OCI-LY7 (cell line): ENCODE data around the gene BDKRB2. TPM values are rescaled to one million over a fixed set of nuclear protein-coding genes. Genes with fewer than 3 reads are reported as not detected.

Source experiments
- BruUV-seq: library from RNA; stranded (reverse); fragments of 400-500 nt; replicated peaks from 2 replicates; lab custom pipeline; 2021; lab: Mats Ljungman, UMichigan
- CTCF ChIA-PET: fragments of 300-600 bp; sonication (Branson Sonifier 250); formaldehyde crosslinking; loops from one replicate; lab custom pipeline; 2022; ENCODE audit warnings: antibody characterized with exemption; ENCODE audit not compliant: unreplicated experiment; lab: Charles Lee
- POLR2A ChIA-PET: fragments of 300-600 bp; sonication (Branson Sonifier 250); formaldehyde crosslinking; loops from one replicate; lab custom pipeline; 2022; ENCODE audit warnings: antibody characterized with exemption; lab: Charles Lee
- DNase-seq: peaks from one replicate; pipeline ENCODE4 v3.0.0-alpha.2; 2015; ENCODE audit warnings: low spot score
- H2AFZ ChIP-seq: fragments of 200-600 bp; sonication (generic), shearing (Covaris generic); 2 replicates; pipeline ENCODE4 v1.6.1; 2014; ENCODE audit warnings: mild to moderate bottlenecking, antibody characterized with exemption, low read length, moderate library complexity
- H3K27ac ChIP-seq: fragments of 200-600 bp; sonication (generic); 2 replicates; pipeline ENCODE4 v1.5.1; 2014; ENCODE audit warnings: mixed run types, low read depth, mild to moderate bottlenecking, moderate library complexity, low read length, inconsistent platforms; ENCODE audit not compliant: poor library complexity, severe bottlenecking
- H3K36me3 ChIP-seq: fragments of 200-600 bp; sonication (generic); 2 replicates; pipeline ENCODE4 v1.6.1; 2014; ENCODE audit warnings: mild to moderate bottlenecking, antibody characterized with exemption, low read length, moderate library complexity, mixed read lengths; ENCODE audit not compliant: insufficient read depth
- H3K4me1 ChIP-seq: fragments of 200-600 bp; sonication (generic); 2 replicates; pipeline ENCODE4 v1.5.1; 2014; ENCODE audit warnings: mild to moderate bottlenecking, low read length; ENCODE audit not compliant: insufficient read depth, poor library complexity, severe bottlenecking
- H3K4me2 ChIP-seq: fragments of 200-600 bp; sonication (generic); 2 replicates; pipeline ENCODE4 v1.6.1; 2014; ENCODE audit warnings: mild to moderate bottlenecking, low read length
- H3K4me3 ChIP-seq: fragments of 200-600 bp; sonication (generic); 2 replicates; pipeline ENCODE4 v1.5.1; 2014; ENCODE audit warnings: mild to moderate bottlenecking, low read depth, low read length; ENCODE audit not compliant: poor library complexity, severe bottlenecking
- H3K79me2 ChIP-seq: fragments of 200-600 bp; sonication (generic); 2 replicates; pipeline ENCODE4 v1.6.1; 2016; ENCODE audit warnings: low read depth, mild to moderate bottlenecking, low read length, moderate library complexity, mixed read lengths; ENCODE audit not compliant: insufficient read depth
- H3K9me2 ChIP-seq: fragments of 200-600 bp; sonication (generic); 2 replicates; pipeline ENCODE4 v1.6.1; 2016; ENCODE audit warnings: mild to moderate bottlenecking, low read length, mixed read lengths; ENCODE audit not compliant: insufficient read depth
- H3K9me3 ChIP-seq: fragments of 200-600 bp; sonication (generic); 2 replicates; pipeline ENCODE4 v1.6.1; 2014; ENCODE audit warnings: mild to moderate bottlenecking, mixed run types, low read length, mixed read lengths
- H4K20me1 ChIP-seq: fragments of 200-600 bp; sonication (generic); 2 replicates; pipeline ENCODE4 v1.6.1; 2014; ENCODE audit warnings: mild to moderate bottlenecking, antibody characterized with exemption, low read length, moderate library complexity, mixed read lengths; ENCODE audit not compliant: insufficient read depth
- EZH2phosphoT487 ChIP-seq: fragments of 200-600 bp; sonication (generic); IDR thresholded peaks from 2 replicates; pipeline ENCODE4 v1.6.1; 2018; ENCODE audit warnings: low read depth, borderline replicate concordance, mild to moderate bottlenecking, mixed run types, antibody characterized with exemption, low read length, moderate library complexity, mixed read lengths
- intact Hi-C: fragments of 100-400 bp; cut with micrococcal nuclease; formaldehyde crosslinking; loops from one replicate; pipeline ENCODE4 v1.10.0; 2022; ENCODE audit not compliant: unreplicated experiment
- total RNA-seq, 2 experiments: library from RNA; depleted of rRNA in 1 of 2; stranded (reverse); fragments of >200 nt in 1 of 2; shearing (Covaris generic) in 1 of 2; gene quantifications; 2 replicates each; pipeline ENCODE4 v1.2.3, GENCODE V29; 2014 to 2022
- TF ChIP-seq, protein P1 (sequence below): fragments of 200-600 bp; sonication (generic); conservative IDR thresholded peaks from 2 replicates; pipeline ENCODE4 v1.5.1; 2014; ENCODE audit warnings: mild to moderate bottlenecking, antibody characterized with exemption, low read length, moderate library complexity, mixed read lengths

Gene BDKRB2
- total RNA-seq, 2 experiments from 2014 or later: 0.17 TPM; not detected in 1

DNA sequence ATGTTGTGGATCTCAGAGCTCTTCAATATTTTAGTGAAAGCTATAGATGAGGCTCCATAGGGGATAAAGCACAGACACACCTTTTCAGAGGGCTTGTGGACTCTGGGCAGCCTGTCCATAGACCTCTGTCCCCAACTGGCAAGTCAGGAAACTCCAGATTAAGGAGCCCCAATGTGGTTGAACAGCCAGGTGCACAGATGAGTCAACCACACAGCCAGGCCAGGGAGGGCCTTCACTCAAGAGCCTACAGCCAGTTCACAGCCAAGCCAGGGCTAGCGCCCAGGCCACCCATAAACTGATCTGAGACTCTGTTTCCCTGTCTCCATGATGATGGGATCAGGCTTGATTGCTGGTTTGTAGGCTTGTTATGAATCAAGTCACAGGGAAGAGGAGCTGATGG, 1.0 kb upstream of the BDKRB2 start:
- H3K27ac ChIP-seq: no peak overlapping the region
- H3K4me1 ChIP-seq: peaks cover 5% of the 10 kb centered on the region
- H3K4me2 ChIP-seq: no peak overlapping the region
- no peaks in the 10 kb centered on the region for H3K79me2 ChIP-seq
- no peaks in the 10 kb centered on the region for H3K36me3 ChIP-seq
- H3K9me3 ChIP-seq: no peaks in the 10 kb centered on the region
- no peak for TF ChIP-seq EZH2phosphoT487
- TF ChIP-seq, protein P1, sequence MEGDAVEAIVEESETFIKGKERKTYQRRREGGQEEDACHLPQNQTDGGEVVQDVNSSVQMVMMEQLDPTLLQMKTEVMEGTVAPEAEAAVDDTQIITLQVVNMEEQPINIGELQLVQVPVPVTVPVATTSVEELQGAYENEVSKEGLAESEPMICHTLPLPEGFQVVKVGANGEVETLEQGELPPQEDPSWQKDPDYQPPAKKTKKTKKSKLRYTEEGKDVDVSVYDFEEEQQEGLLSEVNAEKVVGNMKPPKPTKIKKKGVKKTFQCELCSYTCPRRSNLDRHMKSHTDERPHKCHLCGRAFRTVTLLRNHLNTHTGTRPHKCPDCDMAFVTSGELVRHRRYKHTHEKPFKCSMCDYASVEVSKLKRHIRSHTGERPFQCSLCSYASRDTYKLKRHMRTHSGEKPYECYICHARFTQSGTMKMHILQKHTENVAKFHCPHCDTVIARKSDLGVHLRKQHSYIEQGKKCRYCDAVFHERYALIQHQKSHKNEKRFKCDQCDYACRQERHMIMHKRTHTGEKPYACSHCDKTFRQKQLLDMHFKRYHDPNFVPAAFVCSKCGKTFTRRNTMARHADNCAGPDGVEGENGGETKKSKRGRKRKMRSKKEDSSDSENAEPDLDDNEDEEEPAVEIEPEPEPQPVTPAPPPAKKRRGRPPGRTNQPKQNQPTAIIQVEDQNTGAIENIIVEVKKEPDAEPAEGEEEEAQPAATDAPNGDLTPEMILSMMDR: no peak
- H4K20me1 ChIP-seq: no peaks in the 10 kb centered on the region
- ChIA-PET POLR2A (interaction anchor here (0.6 kb wide), 1 partner anchor 580 kb away, joined by 5 read pairs; no protein-coding TSS in a partner anchor), CTCF (no interaction called here)
- H3K9me2 ChIP-seq: no peaks in the 10 kb centered on the region
- no TSS peak for BruUV-seq
- H2AFZ ChIP-seq: no peak overlapping the region
- no peak overlapping the region for H3K4me3 ChIP-seq
- no peak for DNase-seq
- intact Hi-C loops: no loop called here

- intact Hi-C loops: no loop called here
- H3K4me2 ChIP-seq: 0 out of 2 replicates have a peak overlapping the region, but pooled peaks have one; percentile 14
- no peaks in the 10 kb centered on the region for H3K79me2 ChIP-seq
- no peak overlapping the region for H3K27ac ChIP-seq
- no peak overlapping the region for H2AFZ ChIP-seq
- H3K4me1 ChIP-seq: peaks cover 5% of the 10 kb centered on the region
- no peaks in the 10 kb centered on the region for H3K9me2 ChIP-seq
- POLR2A ChIA-PET: interaction anchor here (0.6 to 0.9 kb wide), 4 partner anchors 10 to 619 kb away, joined by 3 to 4 read pairs (median 3); no protein-coding TSS in a partner anchor
- DNase-seq: peak; percentile 25
- TF ChIP-seq EZH2phosphoT487: no peak
- TF ChIP-seq, protein P1: no peak
- BruUV-seq: no TSS peak
- H3K4me3 ChIP-seq: no peak overlapping the region
- H3K9me3 ChIP-seq: no peaks in the 10 kb centered on the region
- H4K20me1 ChIP-seq: no peaks in the 10 kb centered on the region
- CTCF ChIA-PET: interaction anchor here (0.5 to 0.6 kb wide), 2 partner anchors 70 to 1423 kb away, joined by 3 read pairs; no protein-coding TSS in a partner anchor
- H3K36me3 ChIP-seq: no peaks in the 10 kb centered on the region
These were observed 679 bp downstream of the BDKRB2 start for GRCh38 chr14:96205059-96205977.
